CD4-positive, alpha-beta T cell (primary cell): ENCODE data around the gene PPFIBP2. TPM values are rescaled to one million over a fixed set of nuclear protein-coding genes. Genes with fewer than 3 reads are reported as not detected.

Source experiments
- ATAC-seq: fragments of 200-7000 bp; cut with Tn5 transposase; one replicate; pipeline ENCODE4 v1.10.0; 2022; ENCODE audit warnings: mild to moderate bottlenecking; ENCODE audit not compliant: poor library complexity
- CTCF ChIA-PET: fragments of 350-600 bp; sonication (Branson Sonifier 250); formaldehyde crosslinking; loops from one replicate; lab custom pipeline; 2021; ENCODE audit warnings: antibody characterized with exemption, inconsistent platforms; lab: Charles Lee
- POLR2A ChIA-PET: fragments of 350-600 bp; sonication (Branson Sonifier 250); formaldehyde crosslinking; loops from one replicate; lab custom pipeline; 2021; ENCODE audit warnings: antibody characterized with exemption, inconsistent platforms; lab: Charles Lee
- DNase-seq, 14 experiments: peaks; one replicate each; pipeline ENCODE4 v3.0.0-alpha.2; 2013 to 2020; ENCODE audit warnings: mixed read lengths in 2 of 14
- H3K27ac ChIP-seq, 2 donors: one replicate each; pipeline versions ENCODE4 v1.5.1 to v1.7.0; 2013; ENCODE audit warnings: low read length in 2 of 2, low read depth in 1 of 2, mild to moderate bottlenecking in 1 of 2
- H3K27me3 ChIP-seq, 2 experiments: 1 replicate in 1 of 2; 2 replicates in 1 of 2; pipeline versions ENCODE4 v1.6.1 to v1.7.0; 2013; ENCODE audit warnings: low read length in 2 of 2, control low read depth in 1 of 2, mild to moderate bottlenecking in 1 of 2, moderate library complexity in 1 of 2; ENCODE audit not compliant: insufficient read depth in 2 of 2, control insufficient read depth in 1 of 2
- H3K36me3 ChIP-seq: one replicate; pipeline ENCODE4 v1.6.1; 2013; ENCODE audit warnings: low read length, control low read depth; ENCODE audit not compliant: insufficient read depth
- H3K4me1 ChIP-seq: one replicate; pipeline ENCODE4 v1.6.1; 2013; ENCODE audit warnings: low read length, control low read depth; ENCODE audit not compliant: insufficient read depth
- H3K4me3 ChIP-seq: one replicate; pipeline ENCODE4 v1.5.1; 2013; ENCODE audit warnings: mild to moderate bottlenecking, low read length, moderate library complexity
- H3K9me3 ChIP-seq, 2 experiments: 1 replicate in 1 of 2; 2 replicates in 1 of 2; pipeline versions ENCODE4 v1.6.1 to v1.7.0; 2013; ENCODE audit warnings: low read length in 2 of 2, mild to moderate bottlenecking in 2 of 2, control low read depth in 1 of 2, moderate library complexity in 1 of 2; ENCODE audit not compliant: control insufficient read depth in 1 of 2, insufficient read depth in 1 of 2
- H3K27ac Mint-ChIP-seq: one replicate; pipeline ENCODE4 v1.8.0; 2020; ENCODE audit warnings: mixed read lengths
- H3K27me3 Mint-ChIP-seq: one replicate; pipeline ENCODE4 v1.8.0; 2021; ENCODE audit warnings: mixed read lengths
- H3K36me3 Mint-ChIP-seq: one replicate; pipeline ENCODE4 v1.8.0; 2021; ENCODE audit warnings: low read depth, mixed read lengths
- H3K4me1 Mint-ChIP-seq: one replicate; pipeline ENCODE4 v1.8.0; 2021; ENCODE audit warnings: low read depth, mixed read lengths
- H3K4me3 Mint-ChIP-seq: one replicate; pipeline ENCODE4 v1.8.0; 2020; ENCODE audit warnings: mild to moderate bottlenecking, mixed read lengths
- H3K9me3 Mint-ChIP-seq: one replicate; pipeline ENCODE4 v1.8.0; 2020; ENCODE audit warnings: mixed read lengths
- intact Hi-C, 2 experiments: fragments of 100-400 bp; cut with DNase I in 1 of 2; cut with micrococcal nuclease in 1 of 2; formaldehyde crosslinking; loops; one replicate each; pipeline versions ENCODE4 v1.15.1 to v1.9.0; 2023 to 2025; cut with DNase I, micrococcal nuclease
- total RNA-seq, 174 experiments: library from RNA in 2 of 174; stranded (reverse) in 2 of 174; gene quantifications; one replicate each; pipeline ENCODE4 v1.2.3 and lab custom pipeline; 2021 to 2026
- TF ChIP-seq, protein P1 (sequence below): fragments of 200-600 bp; IDR thresholded peaks from one replicate; pipeline ENCODE4 v1.8.0; 2022; ENCODE audit warnings: antibody characterized with exemption, mild to moderate bottlenecking

PPFIBP2 gene
- total RNA-seq, 2 experiments from 2014 or later: 27.0 to 35.9 TPM

DNA sequence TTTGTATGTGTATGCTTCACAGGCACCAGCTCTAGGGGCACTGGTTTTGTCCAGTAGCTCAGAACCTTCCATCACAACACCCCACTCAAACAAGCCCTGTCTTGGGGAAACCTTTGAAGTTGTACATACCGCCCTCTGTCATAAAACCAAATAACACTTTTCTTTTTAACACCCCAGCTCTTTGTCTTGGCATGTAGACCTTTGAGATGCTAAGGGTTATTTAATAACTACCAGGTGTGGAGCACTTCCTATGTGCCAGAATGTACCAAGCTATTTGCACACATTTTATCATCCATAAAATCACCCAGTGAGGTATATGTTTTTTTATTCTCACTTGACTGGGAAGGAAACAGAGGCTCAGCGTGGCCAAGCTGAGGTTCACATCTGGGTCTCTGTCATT lies 108.9 kb downstream of the PPFIBP2 start:
- Mint-ChIP-seq H3K36me3 (peaks cover 91% of the 10 kb centered on the region), H3K4me3 (no peak overlapping the region), H3K27me3 (no peaks in the 10 kb centered on the region), H3K9me3 (no peaks in the 10 kb centered on the region), H3K27ac (no peak overlapping the region), H3K4me1 (no peaks in the 10 kb centered on the region)
- Histone ChIP-seq H3K27ac (no peak overlapping the region), H3K9me3 (no peaks in the 10 kb centered on the region), H3K27me3 (no peaks in the 10 kb centered on the region), H3K4me1 (no peaks in the 10 kb centered on the region), H3K4me3 (no peak overlapping the region), H3K36me3 (no peaks in the 10 kb centered on the region)
- DNase-seq (no peak), ATAC-seq (no peak)
- POLR2A ChIA-PET: no interaction called here
- TF ChIP-seq, protein P1, sequence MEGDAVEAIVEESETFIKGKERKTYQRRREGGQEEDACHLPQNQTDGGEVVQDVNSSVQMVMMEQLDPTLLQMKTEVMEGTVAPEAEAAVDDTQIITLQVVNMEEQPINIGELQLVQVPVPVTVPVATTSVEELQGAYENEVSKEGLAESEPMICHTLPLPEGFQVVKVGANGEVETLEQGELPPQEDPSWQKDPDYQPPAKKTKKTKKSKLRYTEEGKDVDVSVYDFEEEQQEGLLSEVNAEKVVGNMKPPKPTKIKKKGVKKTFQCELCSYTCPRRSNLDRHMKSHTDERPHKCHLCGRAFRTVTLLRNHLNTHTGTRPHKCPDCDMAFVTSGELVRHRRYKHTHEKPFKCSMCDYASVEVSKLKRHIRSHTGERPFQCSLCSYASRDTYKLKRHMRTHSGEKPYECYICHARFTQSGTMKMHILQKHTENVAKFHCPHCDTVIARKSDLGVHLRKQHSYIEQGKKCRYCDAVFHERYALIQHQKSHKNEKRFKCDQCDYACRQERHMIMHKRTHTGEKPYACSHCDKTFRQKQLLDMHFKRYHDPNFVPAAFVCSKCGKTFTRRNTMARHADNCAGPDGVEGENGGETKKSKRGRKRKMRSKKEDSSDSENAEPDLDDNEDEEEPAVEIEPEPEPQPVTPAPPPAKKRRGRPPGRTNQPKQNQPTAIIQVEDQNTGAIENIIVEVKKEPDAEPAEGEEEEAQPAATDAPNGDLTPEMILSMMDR: no peak
- intact Hi-C loops: no loop called here
- CTCF ChIA-PET: interaction anchor here (1.6 kb wide), 1 partner anchor 37 kb away, joined by 3 read pairs; no protein-coding TSS in a partner anchor

DNA sequence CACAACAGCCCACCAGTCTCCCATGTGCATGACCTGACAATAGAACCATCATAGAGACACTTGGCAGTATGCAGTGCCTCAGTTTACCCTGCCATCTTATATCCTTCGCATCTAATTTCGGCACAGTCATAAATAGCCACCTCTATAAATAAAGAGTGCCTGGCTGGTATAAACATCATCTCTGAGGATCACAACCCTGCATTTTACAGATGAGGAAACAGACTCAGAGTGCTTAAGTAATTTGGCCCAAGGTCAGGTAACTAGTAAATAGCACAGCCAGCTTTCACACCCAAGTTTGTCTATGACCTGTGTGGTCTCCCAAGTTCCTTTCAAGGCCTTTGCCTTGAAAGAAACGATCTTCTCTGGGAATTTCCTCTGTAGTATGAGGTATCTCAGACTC lies 114.9 kb downstream of the PPFIBP2 start:
- Histone ChIP-seq H3K4me1 (no peaks in the 10 kb centered on the region), H3K9me3 (no peaks in the 10 kb centered on the region), H3K27me3 (no peaks in the 10 kb centered on the region), H3K27ac (no peak overlapping the region), H3K4me3 (no peak overlapping the region), H3K36me3 (no peaks in the 10 kb centered on the region)
- H3K27me3 Mint-ChIP-seq: no peaks in the 10 kb centered on the region
- POLR2A ChIA-PET: no interaction called here
- no peaks in the 10 kb centered on the region for H3K4me1 Mint-ChIP-seq
- CTCF ChIA-PET: no interaction called here
- no peaks in the 10 kb centered on the region for H3K9me3 Mint-ChIP-seq
- H3K4me3 Mint-ChIP-seq: no peak overlapping the region
- peaks cover 97% of the 10 kb centered on the region for H3K36me3 Mint-ChIP-seq
- TF ChIP-seq, protein P1: no peak
- ATAC-seq (no peak), DNase-seq (no peak)
- no peak overlapping the region for H3K27ac Mint-ChIP-seq
- intact Hi-C loops: no loop called here

DNA sequence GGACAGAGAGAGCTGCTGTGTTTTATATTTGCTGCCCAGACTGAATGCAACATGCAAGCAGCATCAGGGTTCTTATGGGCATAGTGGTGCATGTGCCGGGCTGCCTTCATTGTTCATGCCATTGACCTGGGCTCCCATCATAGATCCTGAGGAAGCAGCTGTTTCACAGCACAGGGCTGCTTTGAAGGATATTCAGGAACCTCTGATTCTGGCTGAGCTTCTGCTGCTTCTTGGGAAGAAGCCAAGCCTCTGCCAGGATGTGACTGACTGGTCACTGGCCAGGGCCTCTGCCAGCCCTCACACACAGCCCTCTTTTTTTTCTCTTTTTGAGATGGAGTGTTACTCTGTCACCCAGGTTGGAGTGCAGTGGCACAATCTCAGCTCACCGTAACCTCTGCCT lies 116.2 kb downstream of the PPFIBP2 start:
- Mint-ChIP-seq H3K27me3 (no peaks in the 10 kb centered on the region), H3K27ac (no peak overlapping the region), H3K36me3 (peaks cover 97% of the 10 kb centered on the region), H3K4me1 (no peaks in the 10 kb centered on the region), H3K9me3 (no peaks in the 10 kb centered on the region), H3K4me3 (no peak overlapping the region)
- H3K9me3 ChIP-seq: no peaks in the 10 kb centered on the region
- ChIA-PET CTCF (no interaction called here), POLR2A (no interaction called here)
- no peak for DNase-seq
- H3K27ac ChIP-seq: no peak overlapping the region
- intact Hi-C loops: no loop called here
- no peaks in the 10 kb centered on the region for H3K36me3 ChIP-seq
- H3K4me1 ChIP-seq: no peaks in the 10 kb centered on the region
- TF ChIP-seq, protein P1: no peak
- no peak overlapping the region for H3K4me3 ChIP-seq
- ATAC-seq: no peak
- no peaks in the 10 kb centered on the region for H3K27me3 ChIP-seq
